Measurements from ENCODE around the gene ARHGAP45. TPM values are rescaled to one million over a fixed set of nuclear protein-coding genes. Genes with fewer than 3 reads are reported as not detected.

Gene ARHGAP45
- total and polyA plus RNA-seq, 2 of the 8 experiments (the other 6 are each of a cell fraction or from before 2014, with no cell fraction given), result 31.4 to 41.8 TPM

- H3K23me2 ChIP-seq (ENCODE audit: low read depth, low read length), result no peaks in the 10 kb centered on the region
- H4K5ac ChIP-seq (ENCODE audit: insufficient read length, low read depth, low read length), result no peak overlapping the region
- H2AFZ ChIP-seq (ENCODE audit: low read length), result no peak overlapping the region
- H4K8ac ChIP-seq (ENCODE audit: extremely low read depth, insufficient read depth, low read length), result no peak overlapping the region
- H3K79me1 ChIP-seq (ENCODE audit: low read depth, low read length), result no peaks in the 10 kb centered on the region
- no peak overlapping the region for H3K4me2 ChIP-seq (ENCODE audit: insufficient read depth in 1 of 2, low read depth in 2 of 2, low read length in 2 of 2)
- no peak overlapping the region for H2BK15ac ChIP-seq (ENCODE audit: low read length)
- ChIA-PET CTCF (ENCODE audit: partially characterized antibody) (interaction anchor here (0.6 to 3.7 kb wide), 38 partner anchors 7 to 704 kb away, joined by 3 to 27 read pairs (median 6); partner anchors contain the start of genes ARHGAP45, CBARP and SBNO2), POLR2A (ENCODE audit: partially characterized antibody) (interaction anchor here (0.9 to 3.1 kb wide), 9 partner anchors 9 to 161 kb away, joined by 3 to 24 read pairs (median 4); partner anchors contain the start of genes CNN2, FAM174C and GPX4)
- no peak overlapping the region for H3K9ac ChIP-seq (replicated peaks in 1 of 4; ENCODE audit: extremely low read depth in 1 of 4, low read depth in 3 of 4, low read length in 3 of 4)
- 90% methylated on average over 25 of the region's 25 CpGs; no CpG with 5 or more reads in 1 of the 2 experiments for WGBS, 2 experiments (ENCODE audit: extremely low coverage in 1 of 2, insufficient coverage in 1 of 2, insufficient read length in 1 of 2, insufficient replicate concordance in 2 of 2, low coverage in 1 of 2, low lambda C conversion rate in 2 of 2, missing lambda C conversion rate in 1 of 2)
- no peak overlapping the region for H4K91ac ChIP-seq (replicated peaks; ENCODE audit: insufficient read length, low read length)
- peaks cover 0 to 30% (median 9%) of the 10 kb centered on the region in 4 experiments; a peak in 3 of 8 replicates for H3K36me3 ChIP-seq (ENCODE audit: control insufficient read depth in 2 of 4, insufficient read depth in 4 of 4, low read length in 3 of 4)
- FAIRE-seq (no peak), DNase-seq (ENCODE audit: low read depth in 1 of 2, low spot score in 2 of 2) (no peak)
- no peak overlapping the region for H3K4ac ChIP-seq (replicated peaks; ENCODE audit: insufficient read length, low read depth, low read length)
- H3K4me1 ChIP-seq (replicated peaks in 1 of 4; ENCODE audit: control insufficient read depth in 3 of 4, insufficient read depth in 4 of 4, low read length in 3 of 4), result peaks cover 0 to 3% (median 2%) of the 10 kb centered on the region in 4 experiments; a peak in 5 of 7 replicates
- H3K79me2 ChIP-seq (ENCODE audit: control insufficient read depth in 1 of 2, insufficient read depth in 2 of 2, low read length in 2 of 2), result no peaks in the 10 kb centered on the region
- H3K27ac ChIP-seq (ENCODE audit: low read depth, low read length), result peak overlapping the region; percentile 17; the same call in 1 of the 2 replicates
- no peaks in the 10 kb centered on the region for H3K27me3 ChIP-seq (replicated peaks in 1 of 4; ENCODE audit: control insufficient read depth in 3 of 4, extremely low read depth in 1 of 4, insufficient read depth in 3 of 4, low read length in 3 of 4)
- H3K14ac ChIP-seq (ENCODE audit: insufficient read length), result no peak overlapping the region
- no peak overlapping the region for H3K56ac ChIP-seq (replicated peaks; ENCODE audit: insufficient read length, low read depth, low read length)
- no peak overlapping the region for H3K4me3 ChIP-seq (ENCODE audit: extremely low read depth in 1 of 4, insufficient read depth in 2 of 4, low read depth in 3 of 4, low read length in 4 of 4)
- no peak overlapping the region for H2BK12ac ChIP-seq (ENCODE audit: low read depth, low read length)
- no peak overlapping the region for H2BK120ac ChIP-seq (replicated peaks; ENCODE audit: low read depth, low read length)
- H3K18ac ChIP-seq (ENCODE audit: extremely low read depth, low read length), result 0 out of 2 replicates have a peak overlapping the region, but pooled peaks have one; percentile 7
- H3K9me3 ChIP-seq (ENCODE audit: insufficient read depth in 2 of 2, low read depth in 1 of 2, low read length in 1 of 2), result no peaks in the 10 kb centered on the region
- no peak overlapping the region for H2BK20ac ChIP-seq (ENCODE audit: low read length)
- no peak overlapping the region for H3K23ac ChIP-seq (ENCODE audit: insufficient read length)
- no peak overlapping the region for H2AK5ac ChIP-seq (ENCODE audit: low read depth, low read length)
- H4K20me1 ChIP-seq (replicated peaks in 1 of 2; ENCODE audit: control insufficient read depth in 1 of 2, insufficient read depth in 2 of 2, low read length in 2 of 2), result peaks cover 2 to 8% of the 10 kb centered on the region in 2 experiments
- H2BK5ac ChIP-seq (ENCODE audit: low read depth, low read length), result no peak overlapping the region; the same call in 1 of the 2 replicates
- TF ChIP-seq ZNF274 (IDR thresholded peaks at IDR 0.05; ENCODE audit: borderline replicate concordance, extremely low read depth, low read length) (no peak), JUND (IDR thresholded peaks at IDR 0.05; ENCODE audit: low read length) (no peak), ATF2 (IDR thresholded peaks at IDR 0.05; ENCODE audit: low read length) (no peak), NANOG (IDR thresholded peaks at IDR 0.05; ENCODE audit: insufficient read depth, low read depth, low read length, poor library complexity, severe bottlenecking) (no peak), SP2 (IDR thresholded peaks at IDR 0.05; ENCODE audit: low read length) (no peak), E2F6 (IDR thresholded peaks at IDR 0.05) (no peak), CHD2 (IDR thresholded peaks at IDR 0.05; ENCODE audit: low read length) (no peak), BRCA1 (IDR thresholded peaks at IDR 0.05; ENCODE audit: low read depth, low read length) (no peak), BCL11A (IDR thresholded peaks at IDR 0.05; ENCODE audit: low read depth in 2 of 2, low read length in 2 of 2) (no peak), EZH2 (IDR thresholded peaks at IDR 0.05; ENCODE audit: low read depth, low read length, severe bottlenecking) (no peak), ASH2L (IDR thresholded peaks at IDR 0.05; ENCODE audit: low read length) (no peak)
Observed at GRCh38 chr19:1113986-1114483, 47.1 kb downstream of the ARHGAP45 start.
